PC-9 (cell line): ENCODE measurements around the gene ARF3.

ENCODE experiments used
- CTCF ChIP-seq: fragments of 200-600 bp; sonication (generic); conservative IDR thresholded peaks from 2 replicates; pipeline ENCODE4 v1.6.1; 2017; ENCODE audit warnings: mixed run types, antibody characterized with exemption, mild to moderate bottlenecking, moderate library complexity
- EZH2 ChIP-seq: fragments of 200-600 bp; sonication (generic); IDR thresholded peaks from 2 replicates; pipeline ENCODE4 v1.8.0; 2017; ENCODE audit warnings: antibody characterized with exemption, low read depth

GRCh38 chr12:48991247-48992050, 34.2 kb upstream of the ARF3 start:
- no peak for TF ChIP-seq CTCF
- no peak for TF ChIP-seq EZH2
